Epidermal melanocyte (primary cell): ENCODE results near the gene ARPC1A.
"Not testable (repeated sequence)": the region's sequence is repeated elsewhere in the genome, so short reads cannot be mapped to it uniquely, and the experiment has no call there.

ENCODE experiments used
- DNase-seq: peaks from one replicate; pipeline ENCODE4 v3.0.0; 2011; ENCODE audit warnings: low spot score; ENCODE audit not compliant: insufficient read length

The ARPC1A gene

DNA sequence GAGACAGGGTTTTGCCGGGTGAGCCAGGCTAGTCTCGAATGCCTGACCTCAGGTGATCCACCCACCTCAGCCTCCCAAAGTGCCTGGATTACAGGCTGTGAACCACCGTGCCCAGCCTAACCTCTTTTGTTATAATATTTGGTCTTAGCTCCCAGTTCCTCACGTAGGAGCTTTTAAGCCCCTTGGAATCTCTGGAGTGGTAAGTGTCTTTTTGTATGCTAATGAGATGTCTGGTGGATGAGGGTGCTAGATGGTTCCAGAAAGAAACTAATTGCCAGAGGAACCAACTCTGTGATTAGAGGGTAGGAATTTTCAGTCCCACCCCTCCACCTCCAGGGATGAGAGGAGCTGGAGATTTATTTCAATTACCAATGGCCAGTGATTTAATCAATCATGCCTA lies 5.3 kb upstream of the ARPC1A start:
- DNase-seq, result no peak

GRCh38 chr7:99322659-99323058 lies 3.0 kb upstream of the ARPC1A start:
- not testable (repeated sequence) for DNase-seq

DNA sequence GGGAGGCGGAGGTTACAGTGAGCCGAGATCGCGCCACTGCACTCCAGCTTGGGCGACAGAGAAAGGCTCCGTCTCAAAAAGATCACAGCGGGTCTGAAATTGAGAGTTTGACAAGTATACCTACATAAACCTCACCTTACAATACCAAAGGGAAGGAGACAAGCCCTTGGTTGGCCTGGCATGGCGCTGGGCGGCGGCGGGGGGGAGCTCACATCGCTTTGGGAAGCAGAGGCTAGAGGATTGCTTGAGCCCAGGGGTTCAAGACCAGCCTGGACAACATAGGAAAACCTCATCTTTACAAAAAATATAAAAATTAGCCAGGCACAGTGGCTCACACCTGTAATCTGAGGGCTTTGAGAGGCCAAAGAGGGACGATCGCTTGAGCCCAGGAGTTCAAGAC lies 1.1 kb upstream of the ARPC1A start:
- no peak for DNase-seq

GRCh38 chr7:99325001-99325493 lies 651 bp upstream of the ARPC1A start:
- DNase-seq, result no peak

DNA sequence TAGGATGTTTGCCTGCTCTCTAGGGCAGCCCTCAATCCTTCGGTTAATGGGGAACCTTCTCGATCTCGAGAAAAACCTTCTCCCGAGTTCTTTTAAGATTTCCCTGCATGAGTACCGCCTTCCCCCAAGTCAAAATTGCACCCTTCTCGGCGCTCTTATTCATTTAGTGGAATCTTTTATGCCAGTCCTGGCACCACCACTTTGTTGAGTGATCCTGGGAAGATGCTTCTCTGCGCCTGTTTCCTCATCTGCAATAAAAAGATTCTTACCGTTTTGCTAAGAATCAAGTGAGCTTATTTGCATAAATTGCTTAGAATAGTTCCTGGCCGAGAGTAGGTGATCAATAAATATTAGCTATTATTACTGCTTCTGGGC lies 697 bp downstream of the ARPC1A start:
- no peak for DNase-seq

GRCh38 chr7:99330314-99330961 lies 4.7 kb downstream of the ARPC1A start:
- not testable (repeated sequence) for DNase-seq

DNA sequence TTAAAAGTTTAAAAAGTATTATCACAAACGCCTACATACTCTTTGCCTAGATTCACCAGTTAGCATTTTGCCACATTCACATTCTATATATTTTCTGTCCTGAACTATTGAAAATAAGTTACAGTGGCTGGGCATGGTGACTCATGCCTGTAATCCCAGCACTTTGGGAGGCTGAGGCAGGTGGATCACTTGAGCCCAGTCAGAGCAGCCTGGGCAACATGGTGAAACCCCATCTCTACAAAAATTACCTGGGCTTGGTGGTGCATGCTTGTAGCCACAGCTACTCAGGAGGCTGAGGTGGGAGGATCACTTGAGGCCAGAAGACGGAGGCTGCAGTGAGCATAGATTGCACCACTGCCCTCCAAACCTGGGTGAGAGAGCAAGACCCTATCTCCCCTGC lies 5.3 kb downstream of the ARPC1A start:
- no peak for DNase-seq

DNA sequence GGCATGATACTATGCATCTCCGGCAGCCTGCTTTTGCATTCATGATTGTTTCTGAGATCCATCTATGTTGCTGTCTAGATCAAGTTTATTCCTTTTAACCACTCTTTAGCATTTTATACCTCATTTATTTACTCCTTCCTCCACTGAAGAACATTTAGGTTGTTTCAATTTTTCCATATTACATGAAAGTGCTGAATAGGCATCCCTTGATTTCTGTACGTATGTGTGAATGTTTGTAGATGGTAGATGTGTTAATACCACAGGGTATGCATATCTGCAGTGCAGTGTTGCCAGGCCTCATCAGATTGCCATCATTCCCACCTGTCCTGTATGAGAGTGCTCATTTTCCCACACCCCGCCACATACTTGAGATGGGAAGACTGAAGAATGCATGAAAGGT lies 13.9 kb downstream of the ARPC1A start:
- no peak for DNase-seq

GRCh38 chr7:99340659-99341058 lies 15.0 kb downstream of the ARPC1A start:
- DNase-seq, result no peak

DNA sequence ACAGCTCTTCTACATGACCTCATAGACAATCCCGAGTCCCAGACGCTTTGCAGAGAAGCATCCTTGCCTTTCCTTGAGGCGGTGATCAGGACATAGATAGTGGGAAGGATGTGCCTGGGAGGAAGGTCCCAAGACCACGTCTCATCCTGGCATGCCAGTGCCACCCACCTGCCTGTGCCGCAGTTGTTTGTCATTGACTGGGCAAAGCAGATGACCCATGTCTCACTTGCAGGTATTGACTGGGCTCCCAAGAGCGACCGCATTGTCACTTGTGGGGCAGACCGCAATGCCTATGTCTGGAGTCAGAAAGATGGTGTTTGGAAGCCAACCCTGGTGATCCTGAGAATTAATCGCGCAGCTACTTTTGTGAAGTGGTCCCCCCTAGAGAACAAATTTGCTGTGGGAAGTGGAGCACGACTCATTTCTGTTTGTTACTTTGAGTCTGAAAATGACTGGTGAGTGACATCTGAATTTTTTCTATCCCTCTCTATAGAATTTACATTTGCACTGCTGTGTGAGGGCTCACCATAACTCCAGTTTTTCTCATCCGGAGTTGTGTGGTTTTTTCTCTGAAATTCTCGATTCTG lies 18.5 kb downstream of the ARPC1A start:
- no peak for DNase-seq

DNA sequence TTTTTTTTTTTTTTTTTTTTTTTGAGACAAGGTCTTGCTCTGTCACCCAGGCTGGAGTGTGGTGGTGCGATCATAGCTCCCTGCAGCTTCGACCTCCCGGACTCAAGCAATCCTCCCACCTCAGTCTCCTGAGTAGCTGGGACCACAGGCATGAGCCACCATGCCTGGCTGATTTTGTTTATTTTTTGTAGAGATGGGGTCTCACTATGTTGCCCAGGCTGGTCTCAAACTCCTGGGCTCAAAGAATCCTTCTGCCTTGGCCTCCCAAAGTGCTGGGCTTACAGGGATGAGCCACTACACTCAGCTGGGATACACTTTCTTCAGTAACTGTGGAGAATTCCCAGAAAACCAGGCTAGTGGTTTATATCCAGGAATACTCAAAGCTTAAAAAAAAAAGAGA lies 24.9 kb downstream of the ARPC1A start:
- not testable (repeated sequence) for DNase-seq

- DNase-seq, result no peak
These were observed 26.5 kb downstream of the ARPC1A start for GRCh38 chr7:99352247-99352646.

DNA sequence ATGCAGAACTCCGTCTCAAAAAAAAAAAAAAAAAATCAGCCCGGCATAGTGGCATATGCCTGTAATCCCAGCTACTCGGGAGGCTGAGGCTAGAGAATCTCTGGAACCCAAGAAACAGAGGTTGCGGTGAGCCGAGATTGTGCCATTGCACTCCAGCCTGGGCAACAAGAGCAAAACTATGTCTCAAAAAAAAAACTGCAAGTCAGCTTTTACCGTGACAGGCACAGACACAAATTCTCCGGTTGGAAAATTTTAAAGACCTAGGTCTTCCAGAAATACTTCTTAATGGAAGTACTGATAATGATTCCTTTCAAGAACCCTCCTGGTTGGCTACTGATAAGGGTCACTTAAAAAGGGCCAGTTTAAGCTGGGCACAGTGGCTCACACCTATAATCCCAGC lies 29.4 kb downstream of the ARPC1A start:
- DNase-seq, result no peak

DNA sequence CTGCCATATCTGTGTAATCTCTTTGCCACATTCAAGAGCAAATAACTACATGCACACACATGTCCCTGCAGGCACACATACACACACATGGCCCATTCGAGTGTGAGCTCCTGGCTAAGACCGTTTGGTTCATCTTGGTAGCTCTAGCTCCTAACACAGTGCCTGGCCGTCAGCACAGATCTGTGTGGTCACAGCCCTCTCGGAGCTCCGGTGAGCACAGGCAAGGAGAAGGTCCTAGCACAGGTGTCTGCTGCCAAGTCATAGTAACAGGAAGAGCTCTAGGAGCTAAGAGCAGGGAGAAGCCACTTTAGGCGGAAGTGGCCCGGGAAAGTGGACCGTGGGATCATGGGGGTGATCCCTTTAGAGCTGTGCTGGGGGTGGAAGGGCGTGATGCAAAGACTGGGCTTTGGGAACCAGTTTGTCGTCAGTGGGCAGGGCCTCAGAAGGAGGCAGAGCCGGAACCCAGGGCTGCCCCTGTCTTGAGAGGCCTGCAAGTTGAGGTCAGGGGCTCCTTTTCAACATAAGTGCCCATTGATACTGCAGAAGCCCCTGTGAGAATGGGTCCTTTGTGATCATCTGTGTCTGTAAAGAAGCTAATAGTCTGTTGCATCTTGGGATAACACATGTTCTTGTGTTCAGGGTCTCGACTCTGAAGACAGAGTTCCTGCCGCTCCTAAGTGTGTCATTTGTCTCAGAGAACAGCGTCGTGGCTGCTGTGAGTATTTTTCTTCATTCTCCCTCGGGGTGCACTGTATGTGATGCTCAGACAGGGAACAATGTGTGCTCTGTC lies 32.2 kb downstream of the ARPC1A start:
- DNase-seq, result peak; percentile 84

- not testable (repeated sequence) for DNase-seq
These were observed 32.8 kb downstream of the ARPC1A start for GRCh38 chr7:99358521-99358920.

GRCh38 chr7:99359465-99360154 lies 33.9 kb downstream of the ARPC1A start:
- no peak for DNase-seq

- no peak for DNase-seq
These were observed 37.1 kb downstream of the ARPC1A start for GRCh38 chr7:99362801-99363200.

- DNase-seq, result no peak
These were observed 37.6 kb downstream of the ARPC1A start for GRCh38 chr7:99363286-99363685.

DNA sequence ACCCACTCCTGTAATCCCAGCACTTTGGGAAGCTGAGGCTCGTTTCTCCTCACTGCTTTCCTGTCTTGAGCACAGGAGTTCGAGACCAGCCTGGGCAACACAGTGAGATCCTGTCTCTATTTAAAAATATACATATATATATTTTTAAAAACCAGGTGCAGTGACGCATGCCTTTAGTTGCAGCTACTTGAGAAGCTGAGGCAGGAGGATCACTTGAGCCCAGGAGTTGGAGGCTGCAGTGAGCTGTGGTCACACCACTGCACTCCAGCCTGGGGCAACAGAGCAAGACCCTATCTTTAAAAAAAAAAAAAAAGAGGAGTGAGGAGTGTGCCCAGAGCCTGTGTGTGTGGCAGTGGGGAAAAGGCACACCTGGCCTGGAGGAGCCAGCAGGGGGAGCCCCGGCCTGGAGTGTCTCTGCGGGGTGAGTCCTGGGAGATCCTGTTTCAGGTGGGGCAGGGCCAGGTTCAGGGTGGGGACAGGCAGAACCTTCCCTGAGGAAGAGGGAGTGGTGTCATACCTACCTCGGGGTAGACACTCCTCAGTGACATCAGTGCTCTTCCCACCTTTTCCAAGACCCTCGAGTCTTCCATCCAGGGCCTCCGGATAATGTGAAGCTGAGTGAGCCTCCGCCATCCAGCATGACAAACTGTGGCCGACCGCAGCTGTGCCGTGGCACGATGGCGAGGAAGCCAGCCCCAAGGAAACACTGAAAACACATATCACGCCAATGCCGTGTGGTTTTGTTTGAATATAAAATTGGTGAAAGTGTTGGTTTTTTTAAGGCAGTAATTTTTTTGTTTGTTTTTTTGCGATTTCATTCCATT lies 39.8 kb downstream of the ARPC1A start:
- no peak for DNase-seq

GRCh38 chr7:99366646-99367045 lies 40.9 kb downstream of the ARPC1A start:
- no peak for DNase-seq

DNA sequence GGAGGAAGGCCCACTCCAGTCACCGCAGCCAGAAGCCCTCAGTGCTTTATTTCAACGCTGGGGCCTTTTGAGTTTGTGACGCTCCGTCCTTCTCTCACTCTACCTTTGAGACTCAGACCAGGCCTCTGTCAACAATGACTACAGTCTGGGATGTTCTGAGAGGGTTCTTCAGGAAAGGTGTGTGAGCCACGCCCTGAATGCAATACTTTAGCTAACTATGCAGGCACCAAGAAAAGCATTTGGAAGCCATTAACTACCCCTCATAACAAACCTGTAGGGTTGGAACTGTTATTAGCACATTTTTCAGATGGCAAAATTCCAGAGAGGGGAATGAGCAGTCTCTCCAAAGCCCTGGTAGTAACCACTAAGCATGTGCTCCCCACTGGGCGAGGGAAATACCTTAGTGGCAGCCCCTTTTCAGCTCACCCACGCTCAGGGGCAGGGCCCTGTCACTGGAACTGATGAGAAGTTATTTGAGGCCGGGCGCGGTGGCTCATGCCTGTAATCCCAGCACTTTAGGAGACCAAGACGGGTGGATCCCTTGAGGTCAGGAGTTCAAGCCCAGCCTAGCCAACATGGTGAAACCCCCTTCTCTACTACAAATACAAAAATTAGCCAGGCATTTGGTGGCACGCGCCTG lies 43.2 kb downstream of the ARPC1A start:
- DNase-seq, result no peak
